B cell (primary cell): Measurements from ENCODE around the gene ATP8A1. TPM values are rescaled to one million over a fixed set of nuclear protein-coding genes. Genes with fewer than 3 reads are reported as not detected.
"Not testable (repeated sequence)": the region's sequence is repeated elsewhere in the genome, so short reads cannot be mapped to it uniquely, and the experiment has no call there.

Experiments
- ATAC-seq: fragments of 200-7000 bp; cut with Tn5 transposase; one replicate; pipeline ENCODE4 v1.10.0; 2021; ENCODE audit warnings: low read depth, mild to moderate bottlenecking, moderate number of reproducible peaks, moderate library complexity
- CTCF ChIA-PET: fragments of 350-600 bp; sonication (Branson Sonifier 250); formaldehyde crosslinking; loops from one replicate; lab custom pipeline; 2021; ENCODE audit warnings: antibody characterized with exemption, inconsistent platforms; lab: Charles Lee
- POLR2A ChIA-PET: fragments of 350-600 bp; sonication (Branson Sonifier 250); formaldehyde crosslinking; loops from one replicate; lab custom pipeline; 2021; ENCODE audit warnings: antibody characterized with exemption; lab: Charles Lee
- DNase-seq: peaks from one replicate; pipeline ENCODE4 v3.0.0; 2013
- H2AFZ ChIP-seq: 2 replicates; pipeline ENCODE4 v1.6.1; 2012; ENCODE audit warnings: mild to moderate bottlenecking, low read depth, low read length; ENCODE audit not compliant: insufficient read depth, poor library complexity, severe bottlenecking
- H3K27ac ChIP-seq, 2 donors: 1 replicate in 1 of 2; 2 replicates in 1 of 2; pipeline ENCODE4 v1.5.1; 2012 to 2013; ENCODE audit warnings: low read length in 2 of 2, mild to moderate bottlenecking in 2 of 2, moderate library complexity in 1 of 2
- H3K27me3 ChIP-seq, 4 experiments: fragments of 200-600 bp in 1 of 4; sonication (generic) in 1 of 4; replicated peaks in 1 of 4; 1 replicate in 2 of 4; 2 replicates in 2 of 4; pipeline versions ENCODE4 v1.6.1 to v1.7.0; 2013 to 2016; ENCODE audit warnings: low read length in 3 of 4, mild to moderate bottlenecking in 2 of 4, mixed read lengths in 1 of 4, moderate library complexity in 1 of 4; ENCODE audit not compliant: insufficient read depth in 4 of 4, control insufficient read depth in 3 of 4; ENCODE audit errors: control extremely low read depth in 1 of 4
- H3K36me3 ChIP-seq, 2 experiments: replicated peaks in 1 of 2; 1 replicate in 1 of 2; 2 replicates in 1 of 2; pipeline versions ENCODE4 v1.6.1 to v1.7.1; 2013; ENCODE audit warnings: low read length in 1 of 2; ENCODE audit not compliant: insufficient read depth in 2 of 2, control insufficient read depth in 1 of 2; ENCODE audit errors: control extremely low read depth in 1 of 2, extremely low read depth in 1 of 2
- H3K4me1 ChIP-seq, 2 donors: fragments of 200-600 bp in 1 of 2; sonication (generic) in 1 of 2; 1 replicate in 1 of 2; 2 replicates in 1 of 2; pipeline versions ENCODE4 v1.5.1 to v1.6.1; 2013 to 2017; ENCODE audit warnings: low read length in 2 of 2; ENCODE audit not compliant: control insufficient read depth in 2 of 2, insufficient read depth in 2 of 2
- H3K4me2 ChIP-seq: replicated peaks from 2 replicates; pipeline ENCODE3; 2012; ENCODE audit warnings: mild to moderate bottlenecking, low read depth, low read length; ENCODE audit not compliant: poor library complexity, severe bottlenecking
- H3K4me3 ChIP-seq, 5 experiments: fragments of 200-600 bp in 1 of 5; sonication (generic) in 1 of 5; 1 replicate in 3 of 5; 2 replicates in 2 of 5; pipeline versions ENCODE4 v1.5.1 to v1.7.0; 2011 to 2016; ENCODE audit warnings: low read length in 4 of 5, mild to moderate bottlenecking in 4 of 5, low read depth in 2 of 5, control low read depth in 1 of 5, moderate library complexity in 1 of 5; ENCODE audit not compliant: insufficient read depth in 1 of 5; ENCODE audit errors: control extremely low read depth in 1 of 5, extremely low read depth in 1 of 5
- H3K79me2 ChIP-seq: fragments of 200-600 bp; sonication (generic); one replicate; pipeline ENCODE4 v1.6.0; 2016; ENCODE audit warnings: low read length; ENCODE audit not compliant: control insufficient read depth, insufficient read depth
- H3K9ac ChIP-seq: fragments of 200-600 bp; sonication (generic); 2 replicates; pipeline ENCODE4 v1.6.1; 2017; ENCODE audit warnings: mild to moderate bottlenecking, low read length, moderate library complexity
- H3K9me3 ChIP-seq, 3 donors: one replicate each; pipeline versions ENCODE4 v1.6.1 to v1.7.1; 2013; ENCODE audit warnings: low read length in 2 of 3; ENCODE audit not compliant: control insufficient read depth in 2 of 3, insufficient read depth in 1 of 3; ENCODE audit errors: control extremely low read depth in 1 of 3
- H4K20me1 ChIP-seq: 2 replicates; pipeline ENCODE4 v1.6.0; 2012; ENCODE audit warnings: mild to moderate bottlenecking, low read length; ENCODE audit not compliant: insufficient read depth, control insufficient read depth, poor library complexity, severe bottlenecking
- H3K27ac Mint-ChIP-seq: one replicate; pipeline ENCODE4 v1.8.0; 2021; ENCODE audit warnings: mixed read lengths
- H3K27me3 Mint-ChIP-seq: one replicate; pipeline ENCODE4 v1.8.0; 2021; ENCODE audit warnings: mixed read lengths
- H3K4me1 Mint-ChIP-seq: one replicate; pipeline ENCODE4 v1.8.0; 2021; ENCODE audit warnings: mixed read lengths
- H3K4me3 Mint-ChIP-seq: one replicate; pipeline ENCODE4 v1.8.0; 2021; ENCODE audit warnings: mixed read lengths
- H3K9me3 Mint-ChIP-seq: one replicate; pipeline ENCODE4 v1.8.0; 2022; ENCODE audit warnings: mixed read lengths; ENCODE audit not compliant: insufficient read depth
- EZH2 ChIP-seq: IDR thresholded peaks from 2 replicates; pipeline ENCODE4 v1.6.1; 2012; ENCODE audit warnings: borderline replicate concordance, low read depth, mild to moderate bottlenecking, moderate library complexity, low read length; ENCODE audit not compliant: insufficient read depth, poor library complexity, severe bottlenecking
- WGBS: methylation state at CpG from one replicate; pipeline ENCODE4 v1.1.5; 2013; ENCODE audit warnings: missing lambda C conversion rate; ENCODE audit not compliant: insufficient coverage; 5-methylcytosine and 5-hydroxymethylcytosine counted together
- intact Hi-C: fragments of 100-400 bp; cut with micrococcal nuclease; formaldehyde crosslinking; loops from one replicate; pipeline ENCODE4 v1.10.0; 2022
- polyA plus RNA-seq: library from polyadenylated mRNA; depleted of rRNA; stranded (reverse); fragments of >200 nt; gene quantifications from 2 replicates; pipeline ENCODE4 v1.2.3, GENCODE V29; 2012
- total RNA-seq, 2 donors: library from RNA; stranded (reverse); fragments of 120-200 nt in 1 of 2; gene quantifications; 1 replicate in 1 of 2; 2 replicates in 1 of 2; pipeline versions ENCODE4 v1.2.3 to v1.2.4, GENCODE V29; 2013 to 2022
- TF ChIP-seq, protein P1 (sequence below): fragments of 200-600 bp; IDR thresholded peaks from one replicate; pipeline ENCODE4 v1.8.0; 2022; ENCODE audit warnings: antibody characterized with exemption, mild to moderate bottlenecking

The ATP8A1 gene
- total and polyA plus RNA-seq, 2 donors (not counting 1 experiment from before 2014, with no cell fraction given): 28.7 to 51.8 TPM

DNA sequence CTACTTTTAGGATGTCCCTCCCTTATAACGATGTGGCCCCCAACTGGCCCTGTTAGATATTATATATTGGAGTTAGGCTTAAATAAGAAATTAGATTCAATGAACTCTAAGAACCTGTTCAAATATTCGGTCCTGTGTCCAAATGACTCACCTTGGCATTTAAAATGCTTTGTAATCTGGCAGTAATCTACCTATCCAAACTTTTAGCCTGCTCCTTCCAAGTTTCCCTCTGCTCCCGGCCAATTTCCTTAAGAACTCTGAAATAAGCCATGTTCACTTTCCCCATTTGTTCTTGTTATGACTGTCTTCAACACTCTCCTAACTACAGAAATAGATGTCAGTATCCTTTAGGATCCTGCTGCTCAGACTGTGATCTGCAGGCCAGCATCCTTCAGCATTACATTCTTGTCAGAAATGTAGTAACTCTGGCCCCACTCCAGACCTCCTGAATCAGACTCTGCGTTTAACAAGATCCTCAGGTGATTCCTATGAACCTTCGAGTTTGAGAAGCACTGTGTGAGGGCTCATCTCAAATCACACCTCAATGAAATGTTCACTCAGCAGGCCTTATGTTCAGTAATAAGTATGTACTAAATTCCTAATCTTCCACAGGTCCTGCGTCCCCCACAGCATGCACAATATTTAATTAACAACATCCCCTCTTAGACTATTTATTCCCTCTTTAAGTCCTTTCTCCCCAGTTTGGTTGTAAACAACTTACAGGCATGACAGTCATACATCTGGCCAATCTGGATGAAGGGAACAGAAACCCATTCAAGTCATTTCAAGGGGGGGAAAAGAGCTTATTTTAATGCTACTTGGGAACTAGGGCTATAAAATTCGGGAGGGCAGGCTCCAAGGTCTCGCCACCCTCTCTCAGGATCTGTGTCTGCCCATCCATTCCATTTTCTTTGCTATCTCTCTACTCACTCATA lies 3.0 kb downstream of the ATP8A1 start:
- POLR2A ChIA-PET: no interaction called here
- Mint-ChIP-seq H3K27me3 (no peaks in the 10 kb centered on the region), H3K4me1 (peaks cover 64% of the 10 kb centered on the region), H3K9me3 (no peaks in the 10 kb centered on the region), H3K27ac (peak overlapping the region; percentile 21), H3K4me3 (peak overlapping the region; percentile 90)
- Histone ChIP-seq H3K4me3 (no peak overlapping the region), H3K79me2 (peaks cover 78% of the 10 kb centered on the region), H3K9me3 (no peaks in the 10 kb centered on the region), H3K36me3 (no peaks in the 10 kb centered on the region), H3K27ac (no peak overlapping the region), H2AFZ (no peak overlapping the region), H3K9ac (no peak overlapping the region), H3K4me1 (peaks cover 21 to 26% of the 10 kb centered on the region in 2 donors), H3K27me3 (no peaks in the 10 kb centered on the region), H3K4me2 (peak overlapping the region; percentile 10), H4K20me1 (no peaks in the 10 kb centered on the region)
- ATAC-seq (no peak), DNase-seq (no peak)
- CTCF ChIA-PET: interaction anchor here (1.0 to 1.2 kb wide), 2 partner anchors 8 to 85 kb away, joined by 4 to 5 read pairs; no protein-coding TSS in a partner anchor
- intact Hi-C loops: no loop called here
- whole genome bisulfite sequencing: 92% methylated on average over 7 of the region's 8 CpGs
- no peak for TF ChIP-seq EZH2
- TF ChIP-seq, protein P1, sequence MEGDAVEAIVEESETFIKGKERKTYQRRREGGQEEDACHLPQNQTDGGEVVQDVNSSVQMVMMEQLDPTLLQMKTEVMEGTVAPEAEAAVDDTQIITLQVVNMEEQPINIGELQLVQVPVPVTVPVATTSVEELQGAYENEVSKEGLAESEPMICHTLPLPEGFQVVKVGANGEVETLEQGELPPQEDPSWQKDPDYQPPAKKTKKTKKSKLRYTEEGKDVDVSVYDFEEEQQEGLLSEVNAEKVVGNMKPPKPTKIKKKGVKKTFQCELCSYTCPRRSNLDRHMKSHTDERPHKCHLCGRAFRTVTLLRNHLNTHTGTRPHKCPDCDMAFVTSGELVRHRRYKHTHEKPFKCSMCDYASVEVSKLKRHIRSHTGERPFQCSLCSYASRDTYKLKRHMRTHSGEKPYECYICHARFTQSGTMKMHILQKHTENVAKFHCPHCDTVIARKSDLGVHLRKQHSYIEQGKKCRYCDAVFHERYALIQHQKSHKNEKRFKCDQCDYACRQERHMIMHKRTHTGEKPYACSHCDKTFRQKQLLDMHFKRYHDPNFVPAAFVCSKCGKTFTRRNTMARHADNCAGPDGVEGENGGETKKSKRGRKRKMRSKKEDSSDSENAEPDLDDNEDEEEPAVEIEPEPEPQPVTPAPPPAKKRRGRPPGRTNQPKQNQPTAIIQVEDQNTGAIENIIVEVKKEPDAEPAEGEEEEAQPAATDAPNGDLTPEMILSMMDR: no peak

DNA sequence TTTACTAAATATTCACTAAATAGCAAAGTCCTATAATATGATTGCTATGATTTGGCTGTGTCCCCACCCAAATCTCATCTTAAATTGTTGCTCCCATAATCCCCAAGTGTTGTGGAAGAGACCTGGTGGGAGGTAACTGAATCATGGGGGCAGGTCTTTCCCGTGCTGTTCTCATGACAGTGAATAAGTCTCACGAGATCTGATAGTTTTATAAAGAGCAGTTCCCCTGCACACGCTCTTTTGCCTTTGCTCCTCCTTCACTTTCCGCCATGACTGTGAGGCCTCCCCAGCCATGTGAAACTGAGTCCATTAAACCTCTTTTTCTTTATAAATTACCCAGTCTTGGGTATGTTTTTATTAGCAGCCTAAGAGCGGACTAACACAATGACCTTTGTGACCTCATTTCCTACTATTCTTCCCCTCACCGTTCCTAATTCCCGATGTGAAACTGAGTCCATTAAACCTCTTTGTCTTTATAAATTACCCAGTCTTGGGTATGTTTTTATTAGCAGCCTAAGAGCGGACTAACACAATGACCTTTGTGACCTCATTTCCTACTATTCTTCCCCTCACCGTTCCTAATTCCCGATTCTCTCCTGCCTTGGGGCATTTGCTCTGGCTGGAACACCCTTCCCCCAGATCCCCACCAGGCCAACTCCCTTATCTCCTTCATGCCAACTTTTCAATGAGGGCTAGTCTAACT lies 4.2 kb downstream of the ATP8A1 start:
- H3K4me3 ChIP-seq, CTCF ChIA-PET: not testable (repeated sequence)
- H3K79me2 ChIP-seq: peaks cover 91% of the 10 kb centered on the region

More for the DNA sequence above, 4.2 kb downstream of the ATP8A1 start:
- DNase-seq, H3K4me3 Mint-ChIP-seq, H3K9me3 Mint-ChIP-seq, H2AFZ ChIP-seq, POLR2A ChIA-PET, H3K27me3 Mint-ChIP-seq, H3K9ac ChIP-seq, ATAC-seq, H3K9me3 ChIP-seq, H3K27me3 ChIP-seq, H3K27ac ChIP-seq, H4K20me1 ChIP-seq, H3K4me2 ChIP-seq, H3K36me3 ChIP-seq, H3K27ac Mint-ChIP-seq, intact Hi-C loops: not testable (repeated sequence)
- 100% methylated on average over 5 of the region's 10 CpGs for WGBS
- H3K4me1 ChIP-seq: peaks cover 15 to 17% of the 10 kb centered on the region in 2 donors
- peaks cover 60% of the 10 kb centered on the region for H3K4me1 Mint-ChIP-seq
